GM23338 (cell line): ENCODE measurements around the gene ADRA2B.

ENCODE experiments used
- CREB1 ChIP-seq: fragments of 250-450 bp; sonication (Bioruptor Pico); IDR thresholded peaks from 2 replicates; pipeline ENCODE4 v1.5.0; 2020; ENCODE audit warnings: low read depth, mild to moderate bottlenecking, moderate library complexity
- EZH2 ChIP-seq: fragments of 200-600 bp; sonication (generic); IDR thresholded peaks from one replicate; pipeline ENCODE4 v1.8.0; 2017; ENCODE audit warnings: antibody characterized with exemption, mild to moderate bottlenecking, low read depth; ENCODE audit not compliant: unreplicated experiment
- EZH2phosphoT487 ChIP-seq: fragments of 200-600 bp; sonication (generic); IDR thresholded peaks from one replicate; pipeline ENCODE4 v1.8.1; 2018; ENCODE audit warnings: antibody characterized with exemption; ENCODE audit not compliant: unreplicated experiment
- JUNB ChIP-seq: IDR thresholded peaks from one replicate; pipeline ENCODE4 v1.6.1; 2016; ENCODE audit warnings: antibody characterized with exemption; ENCODE audit not compliant: unreplicated experiment
- POLR2AphosphoS5 ChIP-seq: IDR thresholded peaks from 2 replicates; pipeline ENCODE4 v1.6.1; 2016; ENCODE audit warnings: antibody characterized with exemption, low read depth
- STAT1 ChIP-seq: IDR thresholded peaks from one replicate; pipeline ENCODE4 v1.6.1; 2016; ENCODE audit warnings: antibody characterized with exemption; ENCODE audit not compliant: unreplicated experiment
- ZNF114 ChIP-seq: fragments of 250-450 bp; sonication (Bioruptor Pico); IDR thresholded peaks from 2 replicates; pipeline ENCODE4 v1.5.0; 2020; ENCODE audit warnings: mild to moderate bottlenecking, moderate library complexity
- ZNF331 ChIP-seq: fragments of 250-450 bp; sonication (Bioruptor Pico); IDR thresholded peaks from 2 replicates; pipeline ENCODE4 v1.5.0; 2020; ENCODE audit warnings: low read depth, mild to moderate bottlenecking, moderate library complexity
- TF ChIP-seq, protein P1 (sequence below), 2 experiments: fragments of 200-600 bp in 1 of 2; sonication (generic) in 1 of 2; conservative IDR thresholded peaks; 2 replicates each; pipeline versions ENCODE4 v1.5.1 to v1.6.1; 2016 to 2017; ENCODE audit warnings: antibody characterized with exemption in 2 of 2, low read depth in 2 of 2, mild to moderate bottlenecking in 2 of 2, moderate library complexity in 1 of 2
- TF ChIP-seq, protein P2 (sequence below): fragments of 250-450 bp; sonication (Bioruptor Pico); IDR thresholded peaks from 2 replicates; pipeline ENCODE4 v1.5.0; 2020; ENCODE audit warnings: mild to moderate bottlenecking, moderate library complexity
- TF ChIP-seq, protein P3 (sequence below): IDR thresholded peaks from one replicate; pipeline ENCODE4 v1.6.1; 2018; ENCODE audit warnings: antibody characterized with exemption; ENCODE audit not compliant: unreplicated experiment
- TF ChIP-seq, protein P4 (sequence below): IDR thresholded peaks from 2 replicates; pipeline ENCODE4 v1.6.1; 2016; ENCODE audit warnings: antibody characterized with exemption

DNA sequence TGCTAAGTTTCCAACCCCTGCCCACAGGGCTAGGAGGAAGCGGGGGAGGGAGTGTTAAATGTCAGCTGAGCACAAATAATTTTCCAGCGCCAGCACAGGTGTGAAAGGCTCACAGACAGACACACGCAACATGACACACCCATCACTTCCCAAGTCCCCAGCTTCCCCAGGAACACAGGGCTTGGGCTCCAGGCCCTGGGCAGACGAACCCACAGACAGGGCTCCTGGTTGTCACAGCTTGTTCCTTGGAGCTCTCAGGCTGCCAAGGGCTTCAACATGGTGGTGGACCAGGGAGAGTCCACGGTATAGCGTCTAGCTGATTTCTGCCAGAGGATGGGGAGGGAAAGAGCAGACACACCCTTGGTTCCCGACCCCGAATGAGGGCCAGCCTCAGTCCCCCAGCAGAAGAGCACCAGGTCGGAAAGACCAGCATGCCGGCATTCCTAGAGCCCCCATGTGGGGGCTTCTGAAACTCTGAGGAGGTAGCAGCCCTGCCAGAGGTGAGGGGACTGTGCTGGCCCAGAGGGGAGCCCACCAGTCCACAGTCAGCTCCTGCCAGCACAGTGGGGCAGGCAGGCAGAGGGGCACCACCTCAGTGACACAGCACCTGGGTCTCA is 27.0 kb upstream of the ADRA2B start:
- TF ChIP-seq, protein P1, sequence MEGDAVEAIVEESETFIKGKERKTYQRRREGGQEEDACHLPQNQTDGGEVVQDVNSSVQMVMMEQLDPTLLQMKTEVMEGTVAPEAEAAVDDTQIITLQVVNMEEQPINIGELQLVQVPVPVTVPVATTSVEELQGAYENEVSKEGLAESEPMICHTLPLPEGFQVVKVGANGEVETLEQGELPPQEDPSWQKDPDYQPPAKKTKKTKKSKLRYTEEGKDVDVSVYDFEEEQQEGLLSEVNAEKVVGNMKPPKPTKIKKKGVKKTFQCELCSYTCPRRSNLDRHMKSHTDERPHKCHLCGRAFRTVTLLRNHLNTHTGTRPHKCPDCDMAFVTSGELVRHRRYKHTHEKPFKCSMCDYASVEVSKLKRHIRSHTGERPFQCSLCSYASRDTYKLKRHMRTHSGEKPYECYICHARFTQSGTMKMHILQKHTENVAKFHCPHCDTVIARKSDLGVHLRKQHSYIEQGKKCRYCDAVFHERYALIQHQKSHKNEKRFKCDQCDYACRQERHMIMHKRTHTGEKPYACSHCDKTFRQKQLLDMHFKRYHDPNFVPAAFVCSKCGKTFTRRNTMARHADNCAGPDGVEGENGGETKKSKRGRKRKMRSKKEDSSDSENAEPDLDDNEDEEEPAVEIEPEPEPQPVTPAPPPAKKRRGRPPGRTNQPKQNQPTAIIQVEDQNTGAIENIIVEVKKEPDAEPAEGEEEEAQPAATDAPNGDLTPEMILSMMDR (conservative IDR thresholded peaks at IDR 0.05; ENCODE audit: low read depth in 2 of 2), result no peak
- TF ChIP-seq EZH2phosphoT487, result no peak
- TF ChIP-seq POLR2AphosphoS5, result no peak
- TF ChIP-seq CREB1 (CRISPR knock-in tag), result no peak
- TF ChIP-seq STAT1, result no peak
- TF ChIP-seq, protein P2, sequence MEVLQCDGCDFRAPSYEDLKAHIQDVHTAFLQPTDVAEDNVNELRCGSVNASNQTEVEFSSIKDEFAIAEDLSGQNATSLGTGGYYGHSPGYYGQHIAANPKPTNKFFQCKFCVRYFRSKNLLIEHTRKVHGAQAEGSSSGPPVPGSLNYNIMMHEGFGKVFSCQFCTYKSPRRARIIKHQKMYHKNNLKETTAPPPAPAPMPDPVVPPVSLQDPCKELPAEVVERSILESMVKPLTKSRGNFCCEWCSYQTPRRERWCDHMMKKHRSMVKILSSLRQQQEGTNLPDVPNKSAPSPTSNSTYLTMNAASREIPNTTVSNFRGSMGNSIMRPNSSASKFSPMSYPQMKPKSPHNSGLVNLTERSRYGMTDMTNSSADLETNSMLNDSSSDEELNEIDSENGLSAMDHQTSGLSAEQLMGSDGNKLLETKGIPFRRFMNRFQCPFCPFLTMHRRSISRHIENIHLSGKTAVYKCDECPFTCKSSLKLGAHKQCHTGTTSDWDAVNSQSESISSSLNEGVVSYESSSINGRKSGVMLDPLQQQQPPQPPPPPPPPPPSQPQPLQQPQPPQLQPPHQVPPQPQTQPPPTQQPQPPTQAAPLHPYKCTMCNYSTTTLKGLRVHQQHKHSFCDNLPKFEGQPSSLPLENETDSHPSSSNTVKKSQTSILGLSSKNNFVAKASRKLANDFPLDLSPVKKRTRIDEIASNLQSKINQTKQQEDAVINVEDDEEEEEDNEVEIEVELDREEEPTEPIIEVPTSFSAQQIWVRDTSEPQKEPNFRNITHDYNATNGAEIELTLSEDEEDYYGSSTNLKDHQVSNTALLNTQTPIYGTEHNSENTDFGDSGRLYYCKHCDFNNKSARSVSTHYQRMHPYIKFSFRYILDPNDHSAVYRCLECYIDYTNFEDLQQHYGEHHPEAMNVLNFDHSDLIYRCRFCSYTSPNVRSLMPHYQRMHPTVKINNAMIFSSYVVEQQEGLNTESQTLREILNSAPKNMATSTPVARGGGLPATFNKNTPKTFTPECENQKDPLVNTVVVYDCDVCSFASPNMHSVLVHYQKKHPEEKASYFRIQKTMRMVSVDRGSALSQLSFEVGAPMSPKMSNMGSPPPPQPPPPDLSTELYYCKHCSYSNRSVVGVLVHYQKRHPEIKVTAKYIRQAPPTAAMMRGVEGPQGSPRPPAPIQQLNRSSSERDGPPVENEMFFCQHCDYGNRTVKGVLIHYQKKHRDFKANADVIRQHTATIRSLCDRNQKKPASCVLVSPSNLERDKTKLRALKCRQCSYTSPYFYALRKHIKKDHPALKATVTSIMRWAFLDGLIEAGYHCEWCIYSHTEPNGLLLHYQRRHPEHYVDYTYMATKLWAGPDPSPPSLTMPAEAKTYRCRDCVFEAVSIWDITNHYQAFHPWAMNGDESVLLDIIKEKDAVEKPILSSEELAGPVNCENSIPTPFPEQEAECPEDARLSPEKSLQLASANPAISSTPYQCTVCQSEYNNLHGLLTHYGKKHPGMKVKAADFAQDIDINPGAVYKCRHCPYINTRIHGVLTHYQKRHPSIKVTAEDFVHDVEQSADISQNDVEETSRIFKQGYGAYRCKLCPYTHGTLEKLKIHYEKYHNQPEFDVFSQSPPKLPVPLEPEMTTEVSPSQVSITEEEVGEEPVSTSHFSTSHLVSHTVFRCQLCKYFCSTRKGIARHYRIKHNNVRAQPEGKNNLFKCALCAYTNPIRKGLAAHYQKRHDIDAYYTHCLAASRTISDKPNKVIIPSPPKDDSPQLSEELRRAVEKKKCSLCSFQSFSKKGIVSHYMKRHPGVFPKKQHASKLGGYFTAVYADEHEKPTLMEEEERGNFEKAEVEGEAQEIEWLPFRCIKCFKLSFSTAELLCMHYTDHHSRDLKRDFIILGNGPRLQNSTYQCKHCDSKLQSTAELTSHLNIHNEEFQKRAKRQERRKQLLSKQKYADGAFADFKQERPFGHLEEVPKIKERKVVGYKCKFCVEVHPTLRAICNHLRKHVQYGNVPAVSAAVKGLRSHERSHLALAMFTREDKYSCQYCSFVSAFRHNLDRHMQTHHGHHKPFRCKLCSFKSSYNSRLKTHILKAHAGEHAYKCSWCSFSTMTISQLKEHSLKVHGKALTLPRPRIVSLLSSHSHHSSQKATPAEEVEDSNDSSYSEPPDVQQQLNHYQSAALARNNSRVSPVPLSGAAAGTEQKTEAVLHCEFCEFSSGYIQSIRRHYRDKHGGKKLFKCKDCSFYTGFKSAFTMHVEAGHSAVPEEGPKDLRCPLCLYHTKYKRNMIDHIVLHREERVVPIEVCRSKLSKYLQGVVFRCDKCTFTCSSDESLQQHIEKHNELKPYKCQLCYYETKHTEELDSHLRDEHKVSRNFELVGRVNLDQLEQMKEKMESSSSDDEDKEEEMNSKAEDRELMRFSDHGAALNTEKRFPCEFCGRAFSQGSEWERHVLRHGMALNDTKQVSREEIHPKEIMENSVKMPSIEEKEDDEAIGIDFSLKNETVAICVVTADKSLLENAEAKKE, result no peak
- TF ChIP-seq, protein P3, sequence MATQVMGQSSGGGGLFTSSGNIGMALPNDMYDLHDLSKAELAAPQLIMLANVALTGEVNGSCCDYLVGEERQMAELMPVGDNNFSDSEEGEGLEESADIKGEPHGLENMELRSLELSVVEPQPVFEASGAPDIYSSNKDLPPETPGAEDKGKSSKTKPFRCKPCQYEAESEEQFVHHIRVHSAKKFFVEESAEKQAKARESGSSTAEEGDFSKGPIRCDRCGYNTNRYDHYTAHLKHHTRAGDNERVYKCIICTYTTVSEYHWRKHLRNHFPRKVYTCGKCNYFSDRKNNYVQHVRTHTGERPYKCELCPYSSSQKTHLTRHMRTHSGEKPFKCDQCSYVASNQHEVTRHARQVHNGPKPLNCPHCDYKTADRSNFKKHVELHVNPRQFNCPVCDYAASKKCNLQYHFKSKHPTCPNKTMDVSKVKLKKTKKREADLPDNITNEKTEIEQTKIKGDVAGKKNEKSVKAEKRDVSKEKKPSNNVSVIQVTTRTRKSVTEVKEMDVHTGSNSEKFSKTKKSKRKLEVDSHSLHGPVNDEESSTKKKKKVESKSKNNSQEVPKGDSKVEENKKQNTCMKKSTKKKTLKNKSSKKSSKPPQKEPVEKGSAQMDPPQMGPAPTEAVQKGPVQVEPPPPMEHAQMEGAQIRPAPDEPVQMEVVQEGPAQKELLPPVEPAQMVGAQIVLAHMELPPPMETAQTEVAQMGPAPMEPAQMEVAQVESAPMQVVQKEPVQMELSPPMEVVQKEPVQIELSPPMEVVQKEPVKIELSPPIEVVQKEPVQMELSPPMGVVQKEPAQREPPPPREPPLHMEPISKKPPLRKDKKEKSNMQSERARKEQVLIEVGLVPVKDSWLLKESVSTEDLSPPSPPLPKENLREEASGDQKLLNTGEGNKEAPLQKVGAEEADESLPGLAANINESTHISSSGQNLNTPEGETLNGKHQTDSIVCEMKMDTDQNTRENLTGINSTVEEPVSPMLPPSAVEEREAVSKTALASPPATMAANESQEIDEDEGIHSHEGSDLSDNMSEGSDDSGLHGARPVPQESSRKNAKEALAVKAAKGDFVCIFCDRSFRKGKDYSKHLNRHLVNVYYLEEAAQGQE, result no peak
- TF ChIP-seq EZH2, result no peak
- no peak for TF ChIP-seq JUNB
- TF ChIP-seq ZNF114, result no peak
- TF ChIP-seq, protein P4, sequence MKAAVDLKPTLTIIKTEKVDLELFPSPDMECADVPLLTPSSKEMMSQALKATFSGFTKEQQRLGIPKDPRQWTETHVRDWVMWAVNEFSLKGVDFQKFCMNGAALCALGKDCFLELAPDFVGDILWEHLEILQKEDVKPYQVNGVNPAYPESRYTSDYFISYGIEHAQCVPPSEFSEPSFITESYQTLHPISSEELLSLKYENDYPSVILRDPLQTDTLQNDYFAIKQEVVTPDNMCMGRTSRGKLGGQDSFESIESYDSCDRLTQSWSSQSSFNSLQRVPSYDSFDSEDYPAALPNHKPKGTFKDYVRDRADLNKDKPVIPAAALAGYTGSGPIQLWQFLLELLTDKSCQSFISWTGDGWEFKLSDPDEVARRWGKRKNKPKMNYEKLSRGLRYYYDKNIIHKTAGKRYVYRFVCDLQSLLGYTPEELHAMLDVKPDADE, result no peak
- TF ChIP-seq ZNF331 (CRISPR knock-in tag), result no peak
